GM23338 (cell line): ENCODE data around the gene PLXNA2.

ENCODE experiments used
- CTCF ChIP-seq, 2 experiments: fragments of 200-600 bp in 1 of 2; sonication (generic) in 1 of 2; conservative IDR thresholded peaks; 2 replicates each; pipeline versions ENCODE4 v1.5.1 to v1.6.1; 2016 to 2017; ENCODE audit warnings: antibody characterized with exemption in 2 of 2, low read depth in 2 of 2, mild to moderate bottlenecking in 2 of 2, moderate library complexity in 1 of 2
- EZH2 ChIP-seq: fragments of 200-600 bp; sonication (generic); IDR thresholded peaks from one replicate; pipeline ENCODE4 v1.8.0; 2017; ENCODE audit warnings: antibody characterized with exemption, mild to moderate bottlenecking, low read depth; ENCODE audit not compliant: unreplicated experiment
- EZH2phosphoT487 ChIP-seq: fragments of 200-600 bp; sonication (generic); IDR thresholded peaks from one replicate; pipeline ENCODE4 v1.8.1; 2018; ENCODE audit warnings: antibody characterized with exemption; ENCODE audit not compliant: unreplicated experiment
- POLR2AphosphoS5 ChIP-seq: IDR thresholded peaks from 2 replicates; pipeline ENCODE4 v1.6.1; 2016; ENCODE audit warnings: antibody characterized with exemption, low read depth
- ZNF462 ChIP-seq: fragments of 250-450 bp; sonication (Bioruptor Pico); IDR thresholded peaks from 2 replicates; pipeline ENCODE4 v1.5.0; 2020; ENCODE audit warnings: mild to moderate bottlenecking, moderate library complexity

- TF ChIP-seq EZH2phosphoT487 (no peak), EZH2 (no peak), CTCF (conservative IDR thresholded peaks at IDR 0.05; ENCODE audit: low read depth in 2 of 2) (no peak), POLR2AphosphoS5 (no peak), ZNF462 (CRISPR knock-in tag) (no peak)
These were observed 24.4 kb downstream of the PLXNA2 start for GRCh38 chr1:208219659-208220282.
